Heart left ventricle (tissue), 13 donors: ENCODE measurements around the gene SEMA4F.

Experiments
- POLR2A ChIP-seq, 2 donors: fragments of 450-650 bp; IDR thresholded peaks; one replicate each; pipeline ENCODE4 v1.6.1; 2017; ENCODE audit warnings: antibody characterized with exemption in 2 of 2, mild to moderate bottlenecking in 2 of 2, moderate library complexity in 2 of 2
- TF ChIP-seq, protein P1 (sequence below), 12 donors: fragments of 200-600 bp; sonication (generic) in 4 of 12; IDR thresholded peaks; one replicate each; pipeline versions ENCODE4 v1.5.0 to v1.8.0; 2018 to 2022; ENCODE audit warnings: antibody characterized with exemption in 12 of 12, mild to moderate bottlenecking in 5 of 12
- donor health status: ischemic (EF 13 %, LVEDD 7.1; RV severe dilation, severe dysfunction).
- donor health status: DM: no; HTN: yes; CAD: no.
- donor health status: DM: no; HTN: no; CAD: no.
- donor health status: ischemic (EF 25% LVEDD 6.9; RV normal size, moderate dysfunction).
- donor health status: ischemic (EF 25% LVEDD 5.7; RV mildly dilated, moderate dysfunction).
- donor health status: ischemic (EF 35%, LVEDD 5.7; RV mildly dilated, moderate dysfunction).
- donor health status: nonischemic (EF 11% LVEDD 7.7; RV severe dilation, severe dysfunction).
- donor health status: DM: yes; HTN: yes; CAD: no.
- donor health status: PGD.
- donor health status: ischemic (EF 29% LVEDD 5.4; RV normal size, mild dysfunction).
- donor health status: nonischemic (EF 23%, LVEDD 6.1; RV moderate dilation, normal function).

DNA sequence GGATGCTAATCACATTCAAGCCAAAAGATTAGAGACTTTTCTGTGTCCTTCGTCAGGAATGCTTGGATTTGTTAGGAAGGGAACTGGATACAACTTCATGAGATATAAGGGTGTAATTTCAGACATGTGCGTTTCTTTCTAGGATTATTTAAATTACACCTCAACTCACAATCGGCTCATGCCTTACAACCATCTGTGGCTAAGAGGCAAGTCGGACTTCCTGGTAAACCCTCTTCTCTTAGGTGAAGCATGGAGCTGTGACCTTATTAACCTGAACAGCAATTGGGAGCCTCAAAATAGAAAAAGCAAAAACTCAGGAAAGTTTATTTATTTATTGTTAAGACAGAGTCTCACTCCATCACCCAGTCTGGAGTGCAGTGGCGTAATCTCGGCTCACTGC, 61.8 kb downstream of the SEMA4F start:
- TF ChIP-seq, protein P1, sequence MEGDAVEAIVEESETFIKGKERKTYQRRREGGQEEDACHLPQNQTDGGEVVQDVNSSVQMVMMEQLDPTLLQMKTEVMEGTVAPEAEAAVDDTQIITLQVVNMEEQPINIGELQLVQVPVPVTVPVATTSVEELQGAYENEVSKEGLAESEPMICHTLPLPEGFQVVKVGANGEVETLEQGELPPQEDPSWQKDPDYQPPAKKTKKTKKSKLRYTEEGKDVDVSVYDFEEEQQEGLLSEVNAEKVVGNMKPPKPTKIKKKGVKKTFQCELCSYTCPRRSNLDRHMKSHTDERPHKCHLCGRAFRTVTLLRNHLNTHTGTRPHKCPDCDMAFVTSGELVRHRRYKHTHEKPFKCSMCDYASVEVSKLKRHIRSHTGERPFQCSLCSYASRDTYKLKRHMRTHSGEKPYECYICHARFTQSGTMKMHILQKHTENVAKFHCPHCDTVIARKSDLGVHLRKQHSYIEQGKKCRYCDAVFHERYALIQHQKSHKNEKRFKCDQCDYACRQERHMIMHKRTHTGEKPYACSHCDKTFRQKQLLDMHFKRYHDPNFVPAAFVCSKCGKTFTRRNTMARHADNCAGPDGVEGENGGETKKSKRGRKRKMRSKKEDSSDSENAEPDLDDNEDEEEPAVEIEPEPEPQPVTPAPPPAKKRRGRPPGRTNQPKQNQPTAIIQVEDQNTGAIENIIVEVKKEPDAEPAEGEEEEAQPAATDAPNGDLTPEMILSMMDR (IDR thresholded peaks at IDR 0.05) = no peak
- no peak for TF ChIP-seq POLR2A (IDR thresholded peaks at IDR 0.05)
